Caco-2 (cell line): Measurements from ENCODE around the gene HMG20A. TPM values are rescaled to one million over a fixed set of nuclear protein-coding genes. Genes with fewer than 3 reads are reported as not detected.

Experiments
- BruUV-seq: library from RNA; stranded (reverse); fragments of 400-500 nt; replicated peaks from 2 replicates; lab custom pipeline; 2021; lab: Mats Ljungman, UMichigan
- CTCF ChIA-PET: fragments of 300-600 bp; sonication (Branson Sonifier 250); formaldehyde crosslinking; loops from one replicate; lab custom pipeline; 2022; ENCODE audit warnings: antibody characterized with exemption; lab: Charles Lee
- POLR2A ChIA-PET: fragments of 300-600 bp; sonication (Branson Sonifier 250); formaldehyde crosslinking; loops from one replicate; lab custom pipeline; 2022; ENCODE audit warnings: antibody characterized with exemption; lab: Charles Lee
- DNase-seq, 2 experiments: peaks; one replicate each; pipeline versions ENCODE4 v3.0.0 to v3.0.0-alpha.2; 2020 to 2022
- H3K27me3 ChIP-seq: replicated peaks from 2 replicates; pipeline ENCODE4 v1.6.0; 2011; ENCODE audit warnings: low read length; ENCODE audit not compliant: control insufficient read depth, insufficient read depth
- H3K36me3 ChIP-seq: 2 replicates; pipeline ENCODE4 v1.5.1; 2011; ENCODE audit warnings: low read length; ENCODE audit not compliant: control insufficient read depth, insufficient read depth
- H3K4me1 ChIP-seq: fragments of 250-450 bp; sonication (Bioruptor Pico); 2 replicates; pipeline ENCODE4 v1.5.1; 2020; ENCODE audit warnings: mild to moderate bottlenecking
- H3K4me3 ChIP-seq: 2 replicates; pipeline ENCODE4 v1.5.1; 2011; ENCODE audit warnings: low read depth, mild to moderate bottlenecking, control low read depth, low read length
- H3K9me3 ChIP-seq: fragments of 250-450 bp; sonication (Bioruptor Pico); 2 replicates; pipeline ENCODE4 v1.5.1; 2020; ENCODE audit warnings: mild to moderate bottlenecking, moderate library complexity
- H3K27ac Mint-ChIP-seq: one replicate; pipeline ENCODE4 v1.8.0; 2022; ENCODE audit warnings: mixed read lengths; ENCODE audit not compliant: unreplicated experiment
- H3K27me3 Mint-ChIP-seq: one replicate; pipeline ENCODE4 v1.8.0; 2022; ENCODE audit warnings: mixed read lengths; ENCODE audit not compliant: insufficient read depth, unreplicated experiment
- H3K36me3 Mint-ChIP-seq: one replicate; pipeline ENCODE4 v1.8.0; 2022; ENCODE audit warnings: mild to moderate bottlenecking, mixed read lengths; ENCODE audit not compliant: insufficient read depth, unreplicated experiment
- H3K4me1 Mint-ChIP-seq: one replicate; pipeline ENCODE4 v1.8.0; 2022; ENCODE audit warnings: low read depth, mixed read lengths; ENCODE audit not compliant: unreplicated experiment
- H3K4me3 Mint-ChIP-seq: one replicate; pipeline ENCODE4 v1.8.0; 2022; ENCODE audit warnings: mild to moderate bottlenecking, moderate library complexity, mixed read lengths; ENCODE audit not compliant: unreplicated experiment
- H3K9me3 Mint-ChIP-seq: one replicate; pipeline ENCODE4 v1.8.0; 2022; ENCODE audit warnings: mixed read lengths; ENCODE audit not compliant: unreplicated experiment
- intact Hi-C: fragments of 100-400 bp; cut with micrococcal nuclease; formaldehyde crosslinking; loops from one replicate; pipeline ENCODE4 v1.10.0; 2022; ENCODE audit not compliant: unreplicated experiment
- total RNA-seq: library from RNA; stranded (reverse); gene quantifications from 2 replicates; pipeline ENCODE4 v1.2.3, GENCODE V29; 2022
- TF ChIP-seq, protein P1 (sequence below), 2 experiments: fragments of 200-600 bp in 1 of 2; IDR thresholded peaks; 1 replicate in 1 of 2; 2 replicates in 1 of 2; pipeline versions ENCODE4 v1.5.1 to v1.8.0; 2011 to 2022; ENCODE audit warnings: antibody characterized with exemption in 1 of 2, control low read depth in 1 of 2, inconsistent platforms in 1 of 2, low read depth in 1 of 2, low read length in 1 of 2, mild to moderate bottlenecking in 1 of 2, moderate library complexity in 1 of 2; ENCODE audit not compliant: insufficient read depth in 1 of 2, severe bottlenecking in 1 of 2, unreplicated experiment in 1 of 2

The HMG20A gene
- total RNA-seq, 1 experiment from 2014 or later: 34.0 TPM

DNA sequence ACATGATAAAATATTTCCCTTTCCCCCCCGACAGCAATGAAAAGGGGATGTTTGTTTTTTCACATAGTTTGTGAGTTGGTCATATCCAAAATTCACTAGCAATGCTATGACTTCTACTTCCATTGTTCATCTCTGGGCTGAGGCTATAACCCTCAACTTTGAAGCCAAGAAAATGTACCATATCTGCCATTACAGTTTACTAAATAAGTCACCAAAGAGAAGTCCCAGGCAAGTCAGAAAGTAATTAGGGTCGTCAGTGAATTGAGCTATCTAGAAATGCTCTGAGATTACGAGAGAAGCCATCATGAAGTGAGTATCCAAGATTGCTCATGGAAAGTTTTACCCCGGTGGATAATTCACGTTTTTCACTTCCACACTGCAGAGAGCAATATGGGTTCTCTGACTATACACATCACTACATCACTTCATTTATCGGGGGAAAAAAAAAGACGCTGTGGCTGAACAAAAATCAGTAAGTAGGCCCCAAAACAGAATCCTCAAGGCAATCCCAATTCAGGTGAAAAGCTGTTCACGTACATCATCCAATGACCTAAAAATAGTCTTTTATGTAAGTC, 2.2 kb upstream of the HMG20A start:
- no peaks in the 10 kb centered on the region; the same call in 1 of the 2 replicates for H3K36me3 ChIP-seq
- Mint-ChIP-seq H3K4me1 (peaks cover 8% of the 10 kb centered on the region), H3K4me3 (peak overlapping the region; percentile 94), H3K36me3 (peaks cover 16% of the 10 kb centered on the region), H3K27me3 (no peaks in the 10 kb centered on the region), H3K9me3 (no peaks in the 10 kb centered on the region), H3K27ac (peak overlapping the region; percentile 92)
- DNase-seq: no peak
- TF ChIP-seq, protein P1, sequence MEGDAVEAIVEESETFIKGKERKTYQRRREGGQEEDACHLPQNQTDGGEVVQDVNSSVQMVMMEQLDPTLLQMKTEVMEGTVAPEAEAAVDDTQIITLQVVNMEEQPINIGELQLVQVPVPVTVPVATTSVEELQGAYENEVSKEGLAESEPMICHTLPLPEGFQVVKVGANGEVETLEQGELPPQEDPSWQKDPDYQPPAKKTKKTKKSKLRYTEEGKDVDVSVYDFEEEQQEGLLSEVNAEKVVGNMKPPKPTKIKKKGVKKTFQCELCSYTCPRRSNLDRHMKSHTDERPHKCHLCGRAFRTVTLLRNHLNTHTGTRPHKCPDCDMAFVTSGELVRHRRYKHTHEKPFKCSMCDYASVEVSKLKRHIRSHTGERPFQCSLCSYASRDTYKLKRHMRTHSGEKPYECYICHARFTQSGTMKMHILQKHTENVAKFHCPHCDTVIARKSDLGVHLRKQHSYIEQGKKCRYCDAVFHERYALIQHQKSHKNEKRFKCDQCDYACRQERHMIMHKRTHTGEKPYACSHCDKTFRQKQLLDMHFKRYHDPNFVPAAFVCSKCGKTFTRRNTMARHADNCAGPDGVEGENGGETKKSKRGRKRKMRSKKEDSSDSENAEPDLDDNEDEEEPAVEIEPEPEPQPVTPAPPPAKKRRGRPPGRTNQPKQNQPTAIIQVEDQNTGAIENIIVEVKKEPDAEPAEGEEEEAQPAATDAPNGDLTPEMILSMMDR (IDR thresholded peaks at IDR 0.05; ENCODE audit: insufficient read depth in 1 of 2, low read depth in 1 of 2, low read length in 1 of 2, severe bottlenecking in 1 of 2, unreplicated experiment in 1 of 2): no peak
- ChIA-PET CTCF (interaction anchor here (0.6 to 3.1 kb wide), 2 partner anchors 125 to 1497 kb away, joined by 4 to 19 read pairs; no protein-coding TSS in a partner anchor), POLR2A (no interaction called here)
- BruUV-seq: no TSS peak
- H3K27me3 ChIP-seq: no peaks in the 10 kb centered on the region
- intact Hi-C loops: no loop called here
- H3K9me3 ChIP-seq: no peaks in the 10 kb centered on the region
- peaks cover 17% of the 10 kb centered on the region for H3K4me1 ChIP-seq
- H3K4me3 ChIP-seq: peak overlapping the region; percentile 93

DNA sequence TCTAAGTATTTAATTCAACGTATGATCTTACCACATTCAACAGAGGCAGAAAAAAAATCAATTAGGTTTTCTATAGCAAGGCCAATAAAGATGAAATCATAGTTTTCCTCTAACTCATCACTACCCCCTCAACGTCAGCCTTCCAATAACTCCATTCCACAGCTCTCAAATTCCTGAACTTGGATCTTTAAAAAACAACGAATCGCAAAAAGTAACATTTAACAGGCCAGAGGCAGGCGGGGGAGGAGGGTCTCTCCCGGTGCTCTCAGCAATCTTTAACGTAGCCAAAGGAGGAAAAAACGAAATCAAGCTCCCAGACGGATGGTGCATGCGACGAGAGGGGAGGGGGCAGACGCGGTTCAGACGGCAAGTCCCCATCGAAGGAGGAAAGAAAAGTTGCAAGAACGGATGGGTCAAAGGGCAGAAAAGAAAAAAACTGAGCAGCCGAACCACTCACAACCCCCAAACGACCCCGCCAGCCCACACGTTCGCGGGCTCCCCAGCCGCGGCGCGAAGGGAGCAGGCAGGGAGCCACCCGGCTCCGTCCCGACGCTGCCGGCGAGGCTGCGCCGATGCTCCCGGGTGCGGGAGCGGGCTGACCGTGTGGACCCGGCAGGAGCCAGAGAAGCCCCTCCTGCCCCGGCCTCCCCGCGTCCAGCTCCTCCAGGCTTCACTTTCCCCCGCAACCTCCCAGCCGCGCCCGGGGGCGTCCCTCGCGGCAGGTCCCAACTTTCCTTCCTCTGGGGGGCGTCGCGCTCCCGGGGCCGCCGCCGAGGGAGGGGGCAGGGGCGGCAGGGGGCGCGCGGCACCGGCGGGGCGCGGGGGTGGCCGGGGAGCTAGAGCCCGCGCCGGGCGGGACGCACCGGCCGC, 1.5 kb upstream of the HMG20A start:
- ChIA-PET CTCF (interaction anchor here (0.6 to 3.1 kb wide), 2 partner anchors 124 to 1498 kb away, joined by 4 to 19 read pairs; no protein-coding TSS in a partner anchor), POLR2A (interaction anchor here (0.5 kb wide), 1 partner anchor 309 kb away, joined by 3 read pairs; no protein-coding TSS in a partner anchor)
- peak overlapping the region; percentile 94 for H3K4me3 Mint-ChIP-seq
- H3K9me3 Mint-ChIP-seq: no peaks in the 10 kb centered on the region
- H3K27me3 ChIP-seq: no peaks in the 10 kb centered on the region
- H3K9me3 ChIP-seq: no peaks in the 10 kb centered on the region
- intact Hi-C loops: no loop called here
- H3K4me3 ChIP-seq: peak overlapping the region; percentile 93
- H3K27ac Mint-ChIP-seq: peak overlapping the region; percentile 97
- H3K27me3 Mint-ChIP-seq: no peaks in the 10 kb centered on the region
- H3K36me3 ChIP-seq: no peaks in the 10 kb centered on the region; the same call in 1 of the 2 replicates
- BruUV-seq: TSS peak; percentile 55
- peaks cover 17% of the 10 kb centered on the region for H3K4me1 ChIP-seq
- TF ChIP-seq, protein P1 (IDR thresholded peaks at IDR 0.05; ENCODE audit: insufficient read depth in 1 of 2, low read depth in 1 of 2, low read length in 1 of 2, severe bottlenecking in 1 of 2, unreplicated experiment in 1 of 2): peak in 1 of 2 experiments; percentile 46
- H3K4me1 Mint-ChIP-seq: peaks cover 8% of the 10 kb centered on the region
- peaks cover 16% of the 10 kb centered on the region for H3K36me3 Mint-ChIP-seq
- DNase-seq: peak; percentile 33 to 58
